Ishikawa (cell line): ENCODE data around the gene PARD3B.

Experiments used
- CEBPB ChIP-seq: IDR thresholded peaks from 2 replicates; pipeline ENCODE4 v1.6.1; 2012
- MAX ChIP-seq: IDR thresholded peaks from 2 replicates; pipeline ENCODE4 v1.6.1; 2012
- TEAD4 ChIP-seq: IDR thresholded peaks from 2 replicates; pipeline ENCODE4 v1.6.1; 2012
- USF1 ChIP-seq: IDR thresholded peaks from 2 replicates; pipeline ENCODE4 v1.6.1; 2012

- TF ChIP-seq TEAD4 (no peak), USF1 (no peak), MAX (no peak), CEBPB (no peak)
These were observed 426.1 kb downstream of the PARD3B start for GRCh38 chr2:204971206-204971907.
